Measurements from ENCODE around the gene NFATC2.

DNA sequence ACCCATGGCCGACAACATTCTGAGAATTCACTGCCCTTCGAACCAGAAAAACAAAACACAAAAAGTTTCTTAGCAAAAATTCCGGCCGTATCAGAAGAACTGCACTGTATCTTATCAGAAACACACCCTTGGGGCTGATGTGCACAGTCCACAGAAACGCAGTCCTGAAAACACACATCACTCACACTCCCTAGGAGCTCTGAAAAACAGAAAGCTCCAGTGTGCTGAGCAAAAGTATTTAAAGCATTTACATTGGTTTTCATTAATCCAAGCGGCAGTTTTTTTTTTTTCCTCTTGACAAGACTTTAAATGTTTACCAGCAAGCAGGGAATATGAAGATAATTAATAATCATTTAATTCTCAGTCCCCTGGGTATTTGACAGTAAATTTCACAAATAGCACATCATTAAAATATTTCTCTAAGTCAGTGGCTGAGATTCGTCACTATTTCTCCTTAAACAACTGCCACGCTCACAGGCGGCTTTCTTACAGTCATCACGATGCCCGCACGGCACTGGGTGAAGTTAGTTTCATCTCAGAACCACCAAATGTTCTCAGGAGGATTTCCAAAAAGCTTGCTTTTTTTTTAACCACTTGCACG lies 13.3 kb downstream of the NFATC2 start:
- TF ChIP-seq CTCF (conservative IDR thresholded peaks at IDR 0.05): no peak
- TF ChIP-seq EZH2 (IDR thresholded peaks at IDR 0.05; ENCODE audit: low read depth): no peak

Data from PC-9 (cell line).